B cell (primary cell): ENCODE measurements around the gene TNFSF8. TPM values are rescaled to one million over a fixed set of nuclear protein-coding genes. Genes with fewer than 3 reads are reported as not detected.

Source experiments
- ATAC-seq: fragments of 200-7000 bp; cut with Tn5 transposase; one replicate; pipeline ENCODE4 v1.10.0; 2021; ENCODE audit warnings: low read depth, mild to moderate bottlenecking, moderate number of reproducible peaks, moderate library complexity
- CTCF ChIA-PET: fragments of 350-600 bp; sonication (Branson Sonifier 250); formaldehyde crosslinking; loops from one replicate; lab custom pipeline; 2021; ENCODE audit warnings: antibody characterized with exemption, inconsistent platforms; lab: Charles Lee
- POLR2A ChIA-PET: fragments of 350-600 bp; sonication (Branson Sonifier 250); formaldehyde crosslinking; loops from one replicate; lab custom pipeline; 2021; ENCODE audit warnings: antibody characterized with exemption; lab: Charles Lee
- DNase-seq: peaks from one replicate; pipeline ENCODE4 v3.0.0; 2013
- H2AFZ ChIP-seq: 2 replicates; pipeline ENCODE4 v1.6.1; 2012; ENCODE audit warnings: mild to moderate bottlenecking, low read depth, low read length; ENCODE audit not compliant: insufficient read depth, poor library complexity, severe bottlenecking
- H3K27ac ChIP-seq, 2 donors: 1 replicate in 1 of 2; 2 replicates in 1 of 2; pipeline ENCODE4 v1.5.1; 2012 to 2013; ENCODE audit warnings: low read length in 2 of 2, mild to moderate bottlenecking in 2 of 2, moderate library complexity in 1 of 2
- H3K27me3 ChIP-seq, 4 experiments: fragments of 200-600 bp in 1 of 4; sonication (generic) in 1 of 4; replicated peaks in 1 of 4; 1 replicate in 2 of 4; 2 replicates in 2 of 4; pipeline versions ENCODE4 v1.6.1 to v1.7.0; 2013 to 2016; ENCODE audit warnings: low read length in 3 of 4, mild to moderate bottlenecking in 2 of 4, mixed read lengths in 1 of 4, moderate library complexity in 1 of 4; ENCODE audit not compliant: insufficient read depth in 4 of 4, control insufficient read depth in 3 of 4; ENCODE audit errors: control extremely low read depth in 1 of 4
- H3K36me3 ChIP-seq, 2 experiments: replicated peaks in 1 of 2; 1 replicate in 1 of 2; 2 replicates in 1 of 2; pipeline versions ENCODE4 v1.6.1 to v1.7.1; 2013; ENCODE audit warnings: low read length in 1 of 2; ENCODE audit not compliant: insufficient read depth in 2 of 2, control insufficient read depth in 1 of 2; ENCODE audit errors: control extremely low read depth in 1 of 2, extremely low read depth in 1 of 2
- H3K4me1 ChIP-seq, 2 donors: fragments of 200-600 bp in 1 of 2; sonication (generic) in 1 of 2; 1 replicate in 1 of 2; 2 replicates in 1 of 2; pipeline versions ENCODE4 v1.5.1 to v1.6.1; 2013 to 2017; ENCODE audit warnings: low read length in 2 of 2; ENCODE audit not compliant: control insufficient read depth in 2 of 2, insufficient read depth in 2 of 2
- H3K4me2 ChIP-seq: replicated peaks from 2 replicates; pipeline ENCODE3; 2012; ENCODE audit warnings: mild to moderate bottlenecking, low read depth, low read length; ENCODE audit not compliant: poor library complexity, severe bottlenecking
- H3K4me3 ChIP-seq, 5 experiments: fragments of 200-600 bp in 1 of 5; sonication (generic) in 1 of 5; 1 replicate in 3 of 5; 2 replicates in 2 of 5; pipeline versions ENCODE4 v1.5.1 to v1.7.0; 2011 to 2016; ENCODE audit warnings: low read length in 4 of 5, mild to moderate bottlenecking in 4 of 5, low read depth in 2 of 5, control low read depth in 1 of 5, moderate library complexity in 1 of 5; ENCODE audit not compliant: insufficient read depth in 1 of 5; ENCODE audit errors: control extremely low read depth in 1 of 5, extremely low read depth in 1 of 5
- H3K79me2 ChIP-seq: fragments of 200-600 bp; sonication (generic); one replicate; pipeline ENCODE4 v1.6.0; 2016; ENCODE audit warnings: low read length; ENCODE audit not compliant: control insufficient read depth, insufficient read depth
- H3K9ac ChIP-seq: fragments of 200-600 bp; sonication (generic); 2 replicates; pipeline ENCODE4 v1.6.1; 2017; ENCODE audit warnings: mild to moderate bottlenecking, low read length, moderate library complexity
- H3K9me3 ChIP-seq, 3 donors: one replicate each; pipeline versions ENCODE4 v1.6.1 to v1.7.1; 2013; ENCODE audit warnings: low read length in 2 of 3; ENCODE audit not compliant: control insufficient read depth in 2 of 3, insufficient read depth in 1 of 3; ENCODE audit errors: control extremely low read depth in 1 of 3
- H4K20me1 ChIP-seq: 2 replicates; pipeline ENCODE4 v1.6.0; 2012; ENCODE audit warnings: mild to moderate bottlenecking, low read length; ENCODE audit not compliant: insufficient read depth, control insufficient read depth, poor library complexity, severe bottlenecking
- H3K27ac Mint-ChIP-seq: one replicate; pipeline ENCODE4 v1.8.0; 2021; ENCODE audit warnings: mixed read lengths
- H3K27me3 Mint-ChIP-seq: one replicate; pipeline ENCODE4 v1.8.0; 2021; ENCODE audit warnings: mixed read lengths
- H3K4me1 Mint-ChIP-seq: one replicate; pipeline ENCODE4 v1.8.0; 2021; ENCODE audit warnings: mixed read lengths
- H3K4me3 Mint-ChIP-seq: one replicate; pipeline ENCODE4 v1.8.0; 2021; ENCODE audit warnings: mixed read lengths
- H3K9me3 Mint-ChIP-seq: one replicate; pipeline ENCODE4 v1.8.0; 2022; ENCODE audit warnings: mixed read lengths; ENCODE audit not compliant: insufficient read depth
- CTCF ChIP-seq: fragments of 200-600 bp; IDR thresholded peaks from one replicate; pipeline ENCODE4 v1.8.0; 2022; ENCODE audit warnings: antibody characterized with exemption, mild to moderate bottlenecking
- EZH2 ChIP-seq: IDR thresholded peaks from 2 replicates; pipeline ENCODE4 v1.6.1; 2012; ENCODE audit warnings: borderline replicate concordance, low read depth, mild to moderate bottlenecking, moderate library complexity, low read length; ENCODE audit not compliant: insufficient read depth, poor library complexity, severe bottlenecking
- WGBS: methylation state at CpG from one replicate; pipeline ENCODE4 v1.1.5; 2013; ENCODE audit warnings: missing lambda C conversion rate; ENCODE audit not compliant: insufficient coverage; 5-methylcytosine and 5-hydroxymethylcytosine counted together
- intact Hi-C: fragments of 100-400 bp; cut with micrococcal nuclease; formaldehyde crosslinking; loops from one replicate; pipeline ENCODE4 v1.10.0; 2022
- polyA plus RNA-seq: library from polyadenylated mRNA; depleted of rRNA; stranded (reverse); fragments of >200 nt; gene quantifications from 2 replicates; pipeline ENCODE4 v1.2.3, GENCODE V29; 2012
- total RNA-seq, 2 donors: library from RNA; stranded (reverse); fragments of 120-200 nt in 1 of 2; gene quantifications; 1 replicate in 1 of 2; 2 replicates in 1 of 2; pipeline versions ENCODE4 v1.2.3 to v1.2.4, GENCODE V29; 2013 to 2022

The TNFSF8 gene
- total and polyA plus RNA-seq, 2 donors (not counting 1 experiment from before 2014, with no cell fraction given) = 1.6 to 2.6 TPM

GRCh38 chr9:114900942-114901802 lies 29.2 kb downstream of the TNFSF8 start:
- Mint-ChIP-seq H3K9me3 (no peaks in the 10 kb centered on the region), H3K27ac (no peak overlapping the region), H3K4me1 (peaks cover 20% of the 10 kb centered on the region), H3K4me3 (no peak overlapping the region), H3K27me3 (no peaks in the 10 kb centered on the region)
- Histone ChIP-seq H3K4me3 (no peak overlapping the region), H3K36me3 (peaks cover 1 to 3% of the 10 kb centered on the region in 2 experiments), H3K9me3 (no peaks in the 10 kb centered on the region), H3K27ac (no peak overlapping the region), H3K27me3 (no peaks in the 10 kb centered on the region), H3K4me1 (peaks cover 38 to 47% of the 10 kb centered on the region in 2 donors), H3K4me2 (no peak overlapping the region), H4K20me1 (no peaks in the 10 kb centered on the region), H3K9ac (no peak overlapping the region), H2AFZ (no peak overlapping the region), H3K79me2 (no peaks in the 10 kb centered on the region)
- no peak for ATAC-seq
- WGBS = 90% methylated on average over 1 of the region's 1 CpG
- TF ChIP-seq CTCF (no peak), EZH2 (no peak)
- DNase-seq = no peak
- ChIA-PET POLR2A (no interaction called here), CTCF (no interaction called here)
- intact Hi-C loops = no loop called here

GRCh38 chr9:114899995-114900394 lies 30.4 kb downstream of the TNFSF8 start:
- intact Hi-C loops = no loop called here
- no peak overlapping the region for H3K27ac Mint-ChIP-seq
- no peak overlapping the region for H3K4me3 Mint-ChIP-seq
- no peaks in the 10 kb centered on the region for H3K9me3 Mint-ChIP-seq
- Histone ChIP-seq H3K4me2 (no peak overlapping the region), H3K4me3 (no peak overlapping the region), H3K27me3 (no peaks in the 10 kb centered on the region), H3K79me2 (no peaks in the 10 kb centered on the region), H3K36me3 (peaks cover 1 to 3% of the 10 kb centered on the region in 2 experiments), H2AFZ (no peak overlapping the region), H3K4me1 (peaks cover 48 to 59% of the 10 kb centered on the region in 2 donors), H4K20me1 (no peaks in the 10 kb centered on the region), H3K9ac (no peak overlapping the region), H3K27ac (no peak overlapping the region), H3K9me3 (no peaks in the 10 kb centered on the region)
- H3K27me3 Mint-ChIP-seq = no peaks in the 10 kb centered on the region
- ATAC-seq = no peak
- ChIA-PET CTCF (interaction anchor here (0.8 to 2.0 kb wide), 4 partner anchors 9 to 22 kb away, joined by 3 to 9 read pairs (median 4); no protein-coding TSS in a partner anchor), POLR2A (interaction anchor here (0.7 kb wide), 1 partner anchor 75 kb away, joined by 3 read pairs; no protein-coding TSS in a partner anchor)
- DNase-seq = no peak
- H3K4me1 Mint-ChIP-seq = peaks cover 31% of the 10 kb centered on the region
- TF ChIP-seq CTCF (no peak), EZH2 (no peak)
